Gastrocnemius medialis (tissue), 4 donors: ENCODE measurements around the gene SLC25A39. TPM values are rescaled to one million over a fixed set of nuclear protein-coding genes. Genes with fewer than 3 reads are reported as not detected.
A peak's percentile ranks its signal among the peaks of the same experiment; 100 is the strongest.

ENCODE experiments used
- ATAC-seq, 2 donors: fragments of 150-250 bp; one replicate each; pipeline ENCODE4 v1.9.1; 2016
- DNase-seq, 2 donors: peaks; one replicate each; pipeline ENCODE4 v3.0.0-alpha.2; 2019
- H3K27ac ChIP-seq, 4 donors: fragments of 200-600 bp; sonication (generic); 1 replicate in 1 of 4; 2 replicates in 3 of 4; pipeline ENCODE4 v1.5.1; 2016 to 2018; ENCODE audit warnings: mild to moderate bottlenecking in 2 of 4, moderate library complexity in 1 of 4
- H3K27me3 ChIP-seq, 3 donors: fragments of 200-600 bp; sonication (generic) in 2 of 3; 1 replicate in 1 of 3; 2 replicates in 2 of 3; pipeline versions ENCODE4 v1.5.1 to v1.6.0; 2016 to 2019; ENCODE audit warnings: mild to moderate bottlenecking in 1 of 3, moderate library complexity in 1 of 3
- H3K36me3 ChIP-seq, 2 donors: fragments of 200-600 bp; sonication (generic) in 1 of 2; one replicate each; pipeline ENCODE4 v1.5.1; 2017 to 2018
- H3K4me1 ChIP-seq, 2 donors: fragments of 200-600 bp; sonication (generic) in 1 of 2; one replicate each; pipeline ENCODE4 v1.5.1; 2016 to 2017; ENCODE audit warnings: mild to moderate bottlenecking in 2 of 2
- H3K4me3 ChIP-seq, 4 donors: fragments of 200-600 bp; sonication (generic) in 3 of 4; 1 replicate in 1 of 4; 2 replicates in 3 of 4; pipeline ENCODE4 v1.5.1; 2016 to 2019; ENCODE audit warnings: mild to moderate bottlenecking in 2 of 4
- H3K9me3 ChIP-seq, 3 donors: fragments of 200-600 bp; sonication (generic) in 2 of 3; 1 replicate in 1 of 3; 2 replicates in 2 of 3; pipeline ENCODE4 v1.5.1; 2016 to 2019
- POLR2A ChIP-seq, 2 donors: fragments of 450-650 bp; IDR thresholded peaks; one replicate each; pipeline ENCODE4 v1.6.1; 2017; ENCODE audit warnings: antibody characterized with exemption in 2 of 2, mild to moderate bottlenecking in 2 of 2, moderate library complexity in 2 of 2
- in situ Hi-C, 4 donors: fragments of 200-750 bp; cut with MboI; loops; one replicate each; pipeline versions ENCODE4 v1.15.0 to v1.8.0; 2017; ENCODE audit warnings: low sequenced_read_pairs in 4 of 4
- intact Hi-C: fragments of 100-400 bp; cut with DNase I; formaldehyde crosslinking; loops from one replicate; pipeline ENCODE4 v1.15.1; 2023; ENCODE audit warnings: low total_unique reads
- total RNA-seq, 4 donors: library from RNA; depleted of rRNA; stranded (reverse); fragments of >200 nt; gene quantifications; one replicate each; pipeline versions ENCODE4 v1.1.0 to v1.2.3, GENCODE V29; 2016
- TF ChIP-seq, protein P1 (sequence below), 5 experiments: fragments of 450-650 bp in 3 of 5; fragments of 200-600 bp in 2 of 5; sonication (generic) in 2 of 5; IDR thresholded peaks in 4 of 5; conservative IDR thresholded peaks in 1 of 5; 1 replicate in 4 of 5; 2 replicates in 1 of 5; pipeline ENCODE4 v1.5.1; 2016 to 2019; ENCODE audit warnings: antibody characterized with exemption in 5 of 5, mild to moderate bottlenecking in 3 of 5, moderate library complexity in 3 of 5

SLC25A39 gene
- total RNA-seq, 4 donors from 2014 or later, result 36.7 to 44.2 (median 38.4) TPM

- intact Hi-C loops, result loop anchor here (1.0 kb wide), 1 partner anchor 160 kb away; no protein-coding TSS in a partner anchor
- DNase-seq (no peak), ATAC-seq (peak; percentile 79 to 84)
- H3K4me1 ChIP-seq, result peaks cover 4 to 12% of the 10 kb centered on the region in 2 donors
- in situ Hi-C loops, result no loop called here
- no peaks in the 10 kb centered on the region for H3K9me3 ChIP-seq
- TF ChIP-seq POLR2A (IDR thresholded peaks at IDR 0.05), result no peak
- TF ChIP-seq, protein P1, sequence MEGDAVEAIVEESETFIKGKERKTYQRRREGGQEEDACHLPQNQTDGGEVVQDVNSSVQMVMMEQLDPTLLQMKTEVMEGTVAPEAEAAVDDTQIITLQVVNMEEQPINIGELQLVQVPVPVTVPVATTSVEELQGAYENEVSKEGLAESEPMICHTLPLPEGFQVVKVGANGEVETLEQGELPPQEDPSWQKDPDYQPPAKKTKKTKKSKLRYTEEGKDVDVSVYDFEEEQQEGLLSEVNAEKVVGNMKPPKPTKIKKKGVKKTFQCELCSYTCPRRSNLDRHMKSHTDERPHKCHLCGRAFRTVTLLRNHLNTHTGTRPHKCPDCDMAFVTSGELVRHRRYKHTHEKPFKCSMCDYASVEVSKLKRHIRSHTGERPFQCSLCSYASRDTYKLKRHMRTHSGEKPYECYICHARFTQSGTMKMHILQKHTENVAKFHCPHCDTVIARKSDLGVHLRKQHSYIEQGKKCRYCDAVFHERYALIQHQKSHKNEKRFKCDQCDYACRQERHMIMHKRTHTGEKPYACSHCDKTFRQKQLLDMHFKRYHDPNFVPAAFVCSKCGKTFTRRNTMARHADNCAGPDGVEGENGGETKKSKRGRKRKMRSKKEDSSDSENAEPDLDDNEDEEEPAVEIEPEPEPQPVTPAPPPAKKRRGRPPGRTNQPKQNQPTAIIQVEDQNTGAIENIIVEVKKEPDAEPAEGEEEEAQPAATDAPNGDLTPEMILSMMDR (IDR thresholded peaks at IDR 0.05 in 4 of 5, conservative IDR thresholded peaks at IDR 0.05 in 1 of 5), result peak in 4 of 5 experiments; percentile 45 to 91 (median 80)
- H3K36me3 ChIP-seq, result no peaks in the 10 kb centered on the region
- H3K4me3 ChIP-seq, result peak within 1 kb of the TSS; percentile 47 to 79 (median 60)
- H3K27ac ChIP-seq, result no peak within 1 kb of the TSS
- peaks cover 8 to 17% (median 15%) of the 10 kb centered on the region in 3 donors for H3K27me3 ChIP-seq
Observed at GRCh38 chr17:44363613-44364159, 39.1 kb upstream of the SLC25A39 start, which contains the start of gene FAM171A2. Gene FAM171A2, minus strand, starts transcription at chr17:44363853. Its CDS starts 139 bp downstream, at chr17:44363714.

GRCh38 chr17:44362949-44363612 lies 38.5 kb upstream of the SLC25A39 start:
- TF ChIP-seq, protein P1 (IDR thresholded peaks at IDR 0.05 in 4 of 5, conservative IDR thresholded peaks at IDR 0.05 in 1 of 5), result no peak
- no peak for TF ChIP-seq POLR2A (IDR thresholded peaks at IDR 0.05)
- intact Hi-C loops, result loop anchor here (1.0 kb wide), 1 partner anchor 160 kb away; no protein-coding TSS in a partner anchor
- DNase-seq, result no peak
- peak overlapping the region; percentile 47 to 79 (median 60) for H3K4me3 ChIP-seq
- in situ Hi-C loops, result no loop called here
- no peaks in the 10 kb centered on the region for H3K36me3 ChIP-seq
- peaks cover 8 to 17% (median 15%) of the 10 kb centered on the region in 3 donors for H3K27me3 ChIP-seq
- no peaks in the 10 kb centered on the region for H3K9me3 ChIP-seq
- peaks cover 4 to 12% of the 10 kb centered on the region in 2 donors for H3K4me1 ChIP-seq
- ATAC-seq, result peak; percentile 25 to 52
- H3K27ac ChIP-seq, result no peak overlapping the region

DNA sequence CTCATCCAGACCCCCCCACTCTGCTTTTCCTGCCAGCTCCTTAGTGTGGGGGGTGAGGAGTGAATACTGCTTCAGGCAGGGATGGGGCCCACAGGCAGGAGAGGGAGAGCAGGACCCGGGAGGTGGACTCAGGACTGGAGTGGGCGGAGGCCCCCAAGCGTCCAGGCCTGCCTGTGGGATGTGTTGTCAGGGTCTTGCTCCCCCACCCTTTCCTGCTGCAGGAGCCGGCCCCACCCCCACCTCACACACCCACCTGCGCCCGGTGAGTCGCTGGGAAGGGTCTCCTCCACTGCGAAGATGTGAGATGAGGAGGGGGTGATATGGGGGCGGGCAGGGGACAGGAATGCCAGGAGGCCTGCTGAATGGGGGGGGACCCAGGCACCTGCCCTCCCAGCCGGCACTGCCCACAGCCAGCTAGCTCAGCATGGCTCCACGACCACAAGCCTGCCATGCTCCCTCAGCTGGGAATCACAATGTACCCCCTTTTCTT lies 37.9 kb upstream of the SLC25A39 start:
- H3K27me3 ChIP-seq, result peaks cover 5 to 17% (median 15%) of the 10 kb centered on the region in 3 donors
- no peaks in the 10 kb centered on the region for H3K36me3 ChIP-seq
- in situ Hi-C loops, result no loop called here
- H3K9me3 ChIP-seq, result no peaks in the 10 kb centered on the region
- intact Hi-C loops, result no loop called here
- H3K27ac ChIP-seq, result no peak overlapping the region
- no peak for DNase-seq
- peaks cover 4 to 12% of the 10 kb centered on the region in 2 donors for H3K4me1 ChIP-seq
- H3K4me3 ChIP-seq, result peak overlapping the region in 3 of 4 donors; percentile 59 to 79 (median 62)
- ATAC-seq, result no peak
- no peak for TF ChIP-seq POLR2A (IDR thresholded peaks at IDR 0.05)
- TF ChIP-seq, protein P1 (IDR thresholded peaks at IDR 0.05 in 4 of 5, conservative IDR thresholded peaks at IDR 0.05 in 1 of 5), result no peak

DNA sequence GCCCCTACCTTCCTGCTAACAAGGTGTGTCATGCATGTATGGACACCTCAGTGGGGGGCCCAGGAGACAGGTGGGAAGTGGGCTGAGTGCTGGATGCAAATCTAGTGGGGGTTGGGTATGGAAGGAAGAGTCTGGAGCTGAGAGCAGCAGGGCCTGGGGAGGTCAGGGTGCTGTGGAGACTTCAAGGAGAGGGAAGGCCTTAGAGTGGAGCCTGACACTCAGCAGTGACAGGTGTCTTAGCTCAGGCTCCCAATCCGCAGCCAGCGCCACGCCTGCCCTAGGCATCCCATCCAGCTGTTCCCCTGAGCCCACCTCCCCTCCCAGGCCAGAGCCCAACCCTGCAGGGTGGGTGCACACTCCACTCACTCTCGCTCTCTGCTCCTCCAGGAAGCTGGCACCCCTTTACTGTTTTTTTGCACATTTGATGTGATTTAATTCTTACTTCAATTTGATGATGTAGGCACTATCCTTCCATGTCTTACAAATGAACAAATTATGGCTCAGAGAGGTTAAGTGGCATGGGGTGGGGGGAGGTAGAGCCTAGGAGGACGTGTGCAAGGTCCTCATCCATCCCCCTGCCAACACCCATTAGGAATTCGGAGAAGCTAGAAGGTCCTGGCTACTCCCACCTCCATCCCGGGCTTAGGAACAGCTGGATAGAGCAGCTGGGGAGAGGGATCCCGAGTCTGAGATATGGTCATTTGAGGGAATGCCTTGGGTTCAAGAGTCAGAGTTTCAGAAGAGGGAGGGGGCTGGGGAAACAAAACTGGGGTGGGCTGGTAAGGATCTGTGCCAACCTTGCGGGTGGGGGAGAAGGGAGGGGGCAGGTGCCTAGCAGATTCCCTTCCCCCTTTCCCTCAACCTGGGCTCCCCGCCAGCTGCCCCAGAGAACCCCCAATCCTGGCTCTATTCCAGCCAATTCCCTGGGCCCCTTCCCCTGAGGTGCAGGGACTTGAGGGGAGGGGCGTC lies 37.0 kb upstream of the SLC25A39 start:
- H3K36me3 ChIP-seq, result no peaks in the 10 kb centered on the region
- H3K27me3 ChIP-seq, result peaks cover 5 to 17% (median 15%) of the 10 kb centered on the region in 3 donors
- in situ Hi-C loops (no loop called here), intact Hi-C loops (no loop called here)
- H3K27ac ChIP-seq, result no peak overlapping the region
- peaks cover 4 to 12% of the 10 kb centered on the region in 2 donors for H3K4me1 ChIP-seq
- DNase-seq, result no peak
- H3K9me3 ChIP-seq, result no peaks in the 10 kb centered on the region
- no peak for ATAC-seq
- H3K4me3 ChIP-seq, result no peak overlapping the region
- TF ChIP-seq POLR2A (IDR thresholded peaks at IDR 0.05), result no peak
- TF ChIP-seq, protein P1 (IDR thresholded peaks at IDR 0.05 in 4 of 5, conservative IDR thresholded peaks at IDR 0.05 in 1 of 5), result no peak
